Peyer's patch (tissue), 4 donors: ENCODE results near the gene TOPORS. TPM values are rescaled to one million over a fixed set of nuclear protein-coding genes. Genes with fewer than 3 reads are reported as not detected.

Experiments
- DNase-seq, 3 donors: peaks; one replicate each; pipeline ENCODE4 v3.0.0-alpha.2; 2017 to 2019
- H3K27ac ChIP-seq, 4 donors: fragments of 200-600 bp; sonication (generic); one replicate each; pipeline ENCODE4 v1.5.1; 2016 to 2019
- H3K27me3 ChIP-seq, 2 donors: fragments of 200-600 bp; sonication (generic); one replicate each; pipeline ENCODE4 v1.5.1; 2019
- H3K36me3 ChIP-seq, 3 donors: fragments of 200-600 bp; sonication (generic); one replicate each; pipeline ENCODE4 v1.5.1; 2016 to 2019
- H3K4me1 ChIP-seq, 4 donors: fragments of 200-600 bp; sonication (generic); one replicate each; pipeline ENCODE4 v1.5.1; 2016 to 2019
- H3K4me3 ChIP-seq, 4 donors: fragments of 200-600 bp; sonication (generic); 1 replicate in 3 of 4; 2 replicates in 1 of 4; pipeline ENCODE4 v1.5.1; 2016 to 2019; ENCODE audit warnings: mild to moderate bottlenecking in 1 of 4
- H3K9me3 ChIP-seq, 4 donors: fragments of 200-600 bp; sonication (generic); one replicate each; pipeline ENCODE4 v1.5.1; 2016 to 2019; ENCODE audit warnings: mild to moderate bottlenecking in 1 of 4
- CTCF ChIP-seq, 6 experiments: fragments of 450-650 bp in 4 of 6; fragments of 200-600 bp in 2 of 6; sonication (generic) in 1 of 6; IDR thresholded peaks; one replicate each; pipeline ENCODE4 v1.5.1; 2017 to 2019; ENCODE audit warnings: antibody characterized with exemption in 6 of 6, mild to moderate bottlenecking in 3 of 6, moderate library complexity in 1 of 6
- POLR2A ChIP-seq, 2 donors: fragments of 450-650 bp; IDR thresholded peaks; one replicate each; pipeline ENCODE4 v1.5.1; 2017; ENCODE audit warnings: antibody characterized with exemption in 2 of 2, mild to moderate bottlenecking in 2 of 2, moderate library complexity in 2 of 2
- total RNA-seq, 4 donors: library from RNA; depleted of rRNA; stranded (reverse); fragments of >200 nt; gene quantifications; one replicate each; pipeline ENCODE4 v1.1.0, GENCODE V29; 2016

TOPORS gene
- total RNA-seq, 4 donors from 2014 or later: 14.9 to 22.0 (median 18.6) TPM

DNA sequence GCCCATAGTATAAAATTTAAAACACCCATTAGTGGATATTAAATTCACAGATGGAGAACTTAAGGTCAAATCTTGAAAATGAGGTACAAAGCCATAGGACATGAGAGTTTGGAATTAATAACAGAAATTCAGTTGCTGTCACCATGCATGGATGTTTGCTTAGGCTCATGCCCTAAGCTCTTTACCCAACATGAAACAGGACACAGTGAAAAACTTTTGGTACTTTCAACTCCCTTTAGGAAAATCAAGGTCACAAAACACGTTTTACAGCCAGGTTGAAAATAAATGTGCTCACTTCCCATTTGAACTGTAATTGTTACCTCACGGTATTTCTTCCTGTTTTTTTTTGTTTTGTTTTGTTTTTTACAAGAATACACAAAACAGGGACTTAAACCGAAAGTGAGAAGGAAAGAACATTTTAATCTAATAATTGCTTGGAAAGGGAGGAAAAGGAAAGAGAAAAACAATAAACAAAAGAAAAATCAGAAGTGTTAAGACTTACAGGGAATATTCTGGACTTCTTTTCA lies 6.1 kb upstream of the TOPORS start:
- Histone ChIP-seq H3K36me3 (no peaks in the 10 kb centered on the region), H3K27me3 (no peaks in the 10 kb centered on the region), H3K4me3 (no peak overlapping the region), H3K9me3 (no peaks in the 10 kb centered on the region), H3K4me1 (no peaks in the 10 kb centered on the region), H3K27ac (no peak overlapping the region)
- no peak for DNase-seq
- TF ChIP-seq POLR2A (IDR thresholded peaks at IDR 0.05): no peak
- TF ChIP-seq CTCF (IDR thresholded peaks at IDR 0.05): no peak

DNA sequence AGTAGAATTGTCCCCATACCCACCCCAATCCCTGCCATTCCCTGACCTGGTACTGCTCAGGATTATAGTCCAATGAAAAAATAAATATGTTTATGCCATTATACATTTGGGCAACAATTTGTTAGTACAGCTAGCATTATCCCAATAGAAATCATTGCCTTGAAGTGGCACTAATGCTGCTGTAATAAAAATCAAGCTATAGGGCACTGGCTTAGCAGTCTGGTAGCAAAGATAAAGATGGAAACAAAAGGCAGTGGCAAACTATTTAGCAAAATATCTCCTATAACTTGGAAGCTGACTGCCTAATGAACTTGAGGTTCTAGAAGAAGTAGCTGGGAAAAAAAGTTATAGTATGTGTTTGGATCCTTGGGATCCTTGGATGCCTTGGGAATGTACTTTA lies 2.2 kb upstream of the TOPORS start:
- DNase-seq: no peak
- TF ChIP-seq POLR2A (IDR thresholded peaks at IDR 0.05) (no peak), CTCF (IDR thresholded peaks at IDR 0.05) (no peak)
- no peaks in the 10 kb centered on the region for H3K27me3 ChIP-seq
- H3K4me3 ChIP-seq: no peak overlapping the region
- no peaks in the 10 kb centered on the region for H3K36me3 ChIP-seq
- no peaks in the 10 kb centered on the region for H3K9me3 ChIP-seq
- no peak overlapping the region for H3K27ac ChIP-seq
- peaks cover 0 to 16% (median 4%) of the 10 kb centered on the region in 4 donors for H3K4me1 ChIP-seq

GRCh38 chr9:32554107-32554506 lies 1.7 kb upstream of the TOPORS start:
- Histone ChIP-seq H3K36me3 (no peaks in the 10 kb centered on the region), H3K9me3 (no peaks in the 10 kb centered on the region), H3K27ac (no peak overlapping the region), H3K4me1 (peaks cover 0 to 21% (median 5%) of the 10 kb centered on the region in 4 donors), H3K27me3 (no peaks in the 10 kb centered on the region), H3K4me3 (no peak overlapping the region)
- no peak for DNase-seq
- TF ChIP-seq CTCF (IDR thresholded peaks at IDR 0.05): no peak
- no peak for TF ChIP-seq POLR2A (IDR thresholded peaks at IDR 0.05)

DNA sequence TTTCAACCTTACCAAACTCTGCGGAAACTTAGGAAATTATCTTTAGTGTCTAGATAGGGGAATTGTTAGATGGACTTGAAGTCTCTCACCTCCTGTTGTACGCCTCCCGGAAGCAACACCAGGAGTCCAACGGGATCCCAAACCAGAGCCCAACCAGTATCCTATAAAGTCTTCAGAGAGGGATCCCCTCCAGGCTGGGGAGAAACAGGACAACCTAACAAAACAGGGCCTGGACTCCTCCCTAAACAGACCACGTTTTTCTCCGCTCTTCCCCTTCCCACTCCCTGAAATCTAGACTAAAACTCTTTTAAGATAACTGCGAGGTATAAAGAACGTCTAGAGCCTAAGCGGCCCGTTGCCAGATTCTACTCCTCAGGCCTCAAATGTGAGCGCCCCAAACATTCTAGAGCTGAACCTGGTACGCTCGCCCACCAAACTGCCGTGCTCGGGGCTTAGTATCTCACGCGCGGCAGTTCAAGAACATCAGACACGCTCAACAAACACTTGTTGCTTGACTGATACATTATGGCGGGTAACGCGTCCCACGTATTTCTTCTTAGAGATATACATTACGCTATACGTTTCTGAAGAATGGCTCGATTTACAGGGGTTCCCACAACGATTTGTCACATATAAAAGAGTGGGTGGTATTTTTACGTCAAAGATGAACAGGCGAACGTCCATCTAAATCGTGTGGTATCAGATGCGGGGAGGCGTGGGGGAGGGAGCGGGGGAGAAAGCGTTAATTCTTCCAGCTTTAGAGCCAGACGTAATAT lies 922 bp downstream of the TOPORS start:
- Histone ChIP-seq H3K27me3 (no peaks in the 10 kb centered on the region), H3K4me1 (peaks cover 0 to 24% (median 5%) of the 10 kb centered on the region in 4 donors), H3K27ac (peak overlapping the region; percentile 83 to 93 (median 91)), H3K36me3 (no peaks in the 10 kb centered on the region), H3K4me3 (peak overlapping the region; percentile 61 to 79 (median 74)), H3K9me3 (no peaks in the 10 kb centered on the region)
- TF ChIP-seq POLR2A (IDR thresholded peaks at IDR 0.05) (no peak), CTCF (IDR thresholded peaks at IDR 0.05) (no peak)
- DNase-seq: peak; percentile 49 to 66 (median 61)

DNA sequence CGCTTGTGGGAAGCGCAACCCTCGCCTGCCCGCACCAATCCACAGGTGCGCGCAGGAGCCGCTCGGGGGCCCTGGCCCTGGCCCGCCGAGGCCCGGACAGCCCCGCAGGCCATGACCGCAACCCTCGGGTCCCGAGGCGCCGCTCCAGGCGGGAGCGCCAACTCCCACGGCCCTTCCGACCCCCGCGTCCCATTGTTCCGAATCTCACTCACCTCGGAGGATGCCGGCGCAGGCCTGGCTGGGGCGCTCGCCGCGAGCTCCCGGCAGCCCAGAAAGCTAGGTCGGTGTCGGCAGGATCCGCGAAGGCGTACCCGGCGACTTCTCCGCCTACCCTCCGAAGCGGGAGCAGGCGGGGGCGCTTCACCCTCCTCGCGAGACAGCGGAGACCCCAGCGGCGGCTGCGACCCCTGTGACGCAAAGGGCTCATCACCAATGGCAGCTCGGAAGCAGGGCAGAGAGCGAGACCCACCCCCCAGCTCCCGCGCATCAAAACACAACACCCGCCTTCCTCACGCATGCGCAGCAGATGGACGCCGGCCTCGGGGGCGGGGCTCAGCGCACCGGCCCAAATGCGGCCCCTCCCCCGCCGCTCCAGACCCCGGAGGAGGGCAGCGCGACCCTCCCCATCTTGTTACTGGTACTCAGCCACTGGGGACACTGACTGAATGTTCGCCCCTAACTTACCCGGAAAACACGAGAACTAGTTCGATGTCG lies 1.7 kb downstream of the TOPORS start:
- peak; percentile 92 to 97 (median 94) for DNase-seq
- peak in 1 of 2 donors; percentile 25 for TF ChIP-seq POLR2A (IDR thresholded peaks at IDR 0.05)
- TF ChIP-seq CTCF (IDR thresholded peaks at IDR 0.05): no peak
- H3K27ac ChIP-seq: peak overlapping the region; percentile 83 to 93 (median 91)

More for the DNA sequence above, 1.7 kb downstream of the TOPORS start:
- H3K9me3 ChIP-seq: no peaks in the 10 kb centered on the region
- no peaks in the 10 kb centered on the region for H3K36me3 ChIP-seq
- H3K27me3 ChIP-seq: no peaks in the 10 kb centered on the region
- H3K4me3 ChIP-seq: peak overlapping the region; percentile 61 to 79 (median 74)
- H3K4me1 ChIP-seq: peaks cover 0 to 24% (median 5%) of the 10 kb centered on the region in 4 donors
